Embryonic facial prominence (tissue), 1 donor: ENCODE results near the gene FMC1.

ENCODE experiments used
- DNase-seq: peaks from one replicate; pipeline ENCODE4 v3.0.0-alpha.2; 2016; ENCODE audit errors: extremely low spot score

FMC1 gene

DNA sequence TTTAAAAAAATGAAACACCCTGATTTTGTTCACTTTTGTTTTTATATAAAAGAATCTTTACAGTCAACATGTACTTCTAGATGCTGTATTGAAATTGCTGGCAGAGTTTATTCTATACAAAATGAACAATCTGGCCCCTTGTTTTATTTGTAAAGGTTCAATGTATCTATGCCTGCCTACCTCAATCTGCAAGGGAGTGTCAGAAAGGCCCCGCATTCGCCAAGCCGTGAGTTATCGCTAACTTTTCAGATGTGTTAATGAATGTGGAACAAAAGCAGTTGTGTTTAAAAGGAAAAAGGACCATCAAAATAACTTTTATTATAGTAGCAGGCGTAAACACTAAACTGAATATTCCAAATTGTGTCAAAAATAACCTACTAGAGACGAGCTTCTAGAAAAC, 33.1 kb downstream of the FMC1 start:
- no peak for DNase-seq

DNA sequence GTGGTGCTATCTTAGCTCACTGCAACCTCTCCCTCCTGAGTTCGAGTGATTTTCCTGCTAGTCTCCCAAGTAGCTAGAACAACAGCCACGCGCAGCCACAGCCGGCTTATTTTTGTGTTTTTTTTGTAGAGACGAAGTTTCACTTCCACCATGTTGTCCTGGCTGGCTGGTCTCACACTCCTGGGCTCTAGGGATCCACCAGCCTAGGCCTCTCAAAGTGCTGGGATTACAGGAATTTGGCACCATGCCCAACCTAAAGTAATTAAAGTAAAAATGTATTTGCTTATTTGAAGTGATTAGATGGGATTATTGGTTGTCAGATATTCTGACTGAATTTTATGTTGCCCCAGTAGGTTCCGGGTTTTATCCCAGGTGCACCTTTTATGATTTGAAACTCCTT, 41.3 kb downstream of the FMC1 start:
- DNase-seq, result no peak

DNA sequence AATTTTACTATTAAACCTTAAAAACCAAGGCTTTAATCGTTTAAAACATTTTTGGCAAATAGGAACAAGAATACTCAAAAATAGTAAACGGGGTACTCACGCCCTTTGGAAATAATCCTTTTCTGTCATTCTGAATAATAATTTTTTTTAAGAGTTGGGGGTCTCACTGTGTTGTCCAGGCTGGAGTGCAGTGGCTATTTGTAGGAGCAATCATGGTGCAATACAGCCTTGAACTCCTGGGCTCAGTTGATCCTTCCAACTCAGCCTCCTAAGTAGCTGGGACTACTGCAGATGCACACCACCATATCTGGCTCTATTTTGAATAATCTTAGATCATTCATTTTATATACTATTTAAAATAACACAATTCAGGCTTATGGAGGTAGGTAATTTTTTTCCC, 43.5 kb downstream of the FMC1 start:
- no peak for DNase-seq

DNA sequence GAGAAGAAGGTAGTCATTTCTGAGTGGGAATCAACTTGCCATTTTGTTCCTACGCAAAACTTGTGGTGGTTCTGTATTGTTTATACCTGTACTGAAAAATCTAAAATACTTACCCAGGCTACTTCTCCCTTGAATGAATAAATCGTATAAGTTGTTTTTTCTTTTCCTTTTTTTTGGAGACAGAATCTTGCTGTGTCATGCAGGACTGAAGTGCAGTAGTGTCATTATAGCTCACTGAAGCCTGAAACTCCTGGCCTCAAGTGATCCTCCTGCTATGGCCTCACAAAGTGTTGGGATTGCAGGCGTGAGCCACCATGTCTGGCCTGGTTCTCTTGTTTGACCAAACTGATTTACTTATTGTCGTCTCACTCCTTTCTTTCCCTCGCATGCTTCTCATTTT, 46.5 kb downstream of the FMC1 start:
- no peak for DNase-seq

GRCh38 chr7:139389091-139389490, 48.0 kb downstream of the FMC1 start:
- DNase-seq, result no peak

GRCh38 chr7:139389774-139390173, 48.6 kb downstream of the FMC1 start:
- no peak for DNase-seq

GRCh38 chr7:139393621-139394211, 52.6 kb downstream of the FMC1 start:
- no peak for DNase-seq

DNA sequence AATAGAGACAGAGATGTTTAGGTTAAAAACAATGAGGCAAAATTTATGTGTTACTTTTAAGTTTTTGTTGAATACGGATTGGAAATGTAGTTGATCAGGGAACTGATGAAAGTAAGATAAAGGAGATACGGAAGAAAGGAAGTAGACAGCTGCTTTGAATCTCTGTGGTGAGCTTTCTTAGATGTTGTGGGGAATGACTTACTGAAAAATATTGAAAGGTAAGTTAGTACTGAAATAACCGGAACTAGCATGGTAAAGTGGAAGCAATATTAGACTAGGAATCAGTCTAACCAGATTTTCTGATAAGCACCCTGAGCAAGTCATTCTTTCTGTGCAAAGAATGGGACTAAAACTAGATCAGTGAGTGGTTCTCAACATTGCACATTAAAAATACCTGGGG, 53.4 kb downstream of the FMC1 start:
- no peak for DNase-seq
